Lung (tissue), 12 donors: ENCODE data around the gene MELK. TPM values are rescaled to one million over a fixed set of nuclear protein-coding genes. Genes with fewer than 3 reads are reported as not detected.

Experiments
- ATAC-seq: fragments of 200-7000 bp; cut with Tn5 transposase; one replicate; pipeline ENCODE4 v1.9.1; 2020; ENCODE audit warnings: moderate number of reproducible peaks; ENCODE audit not compliant: insufficient read depth, low FRiP score
- DNase-seq, 3 donors: peaks; one replicate each; pipeline ENCODE4 v3.0.0-alpha.2; 2013 to 2017
- H3K27ac ChIP-seq, 2 donors: one replicate each; pipeline ENCODE4 v1.5.1; 2013; ENCODE audit warnings: mild to moderate bottlenecking in 2 of 2, moderate library complexity in 2 of 2, control low read depth in 1 of 2, inconsistent platforms in 1 of 2, low read depth in 1 of 2, low read length in 1 of 2
- H3K27me3 ChIP-seq, 3 donors: one replicate each; pipeline ENCODE4 v1.5.1; 2013; ENCODE audit warnings: low read length in 2 of 3; ENCODE audit not compliant: control insufficient read depth in 3 of 3, insufficient read depth in 3 of 3
- H3K36me3 ChIP-seq, 4 donors: one replicate each; pipeline ENCODE4 v1.5.1; 2013; ENCODE audit warnings: low read length in 4 of 4, mild to moderate bottlenecking in 1 of 4, moderate library complexity in 1 of 4; ENCODE audit not compliant: control insufficient read depth in 4 of 4, insufficient read depth in 4 of 4
- H3K4me1 ChIP-seq, 5 donors: one replicate each; pipeline ENCODE4 v1.5.1; 2013; ENCODE audit warnings: low read length in 5 of 5, mild to moderate bottlenecking in 2 of 5, moderate library complexity in 1 of 5; ENCODE audit not compliant: control insufficient read depth in 5 of 5, insufficient read depth in 5 of 5
- H3K4me3 ChIP-seq: one replicate; pipeline ENCODE4 v1.5.1; 2013; ENCODE audit warnings: mild to moderate bottlenecking, control low read depth, moderate library complexity
- H3K9ac ChIP-seq, 2 donors: one replicate each; pipeline ENCODE4 v1.5.1; 2013; ENCODE audit warnings: low read length in 2 of 2, control low read depth in 1 of 2; ENCODE audit not compliant: insufficient read depth in 1 of 2
- H3K9me3 ChIP-seq, 4 donors: one replicate each; pipeline ENCODE4 v1.5.1; 2013; ENCODE audit warnings: low read length in 3 of 4, mild to moderate bottlenecking in 1 of 4, moderate library complexity in 1 of 4; ENCODE audit not compliant: control insufficient read depth in 4 of 4, insufficient read depth in 3 of 4
- WGBS, 2 donors: extraction: QIAGEN DNeasy Blood & Tissue Kit; methylation state at CpG; one replicate each; pipeline ENCODE4 v1.1.7; 2013; 5-methylcytosine and 5-hydroxymethylcytosine counted together
- polyA plus RNA-seq, 2 donors: library from polyadenylated mRNA; stranded (reverse); fragments of 200-250 nt; gene quantifications; one replicate each; pipeline ENCODE4 v1.2.1, GENCODE V29; 2013
- total RNA-seq, 2 donors: library from RNA; depleted of rRNA in 1 of 2; stranded (reverse); fragments of >200 nt in 1 of 2; gene quantifications; one replicate each; pipeline ENCODE4 v1.2.1, GENCODE V29; 2014 to 2021
- TF ChIP-seq, protein P1 (sequence below): IDR thresholded peaks from 2 replicates; pipeline ENCODE4 v1.5.1; 2012; ENCODE audit warnings: mild to moderate bottlenecking; ENCODE audit errors: control extremely low read depth, extremely low read depth
- donor health status: control.
- donor health status: control.
- donor health status: Bipolar disorder and iron deficiency.
- donor health status: healthy.
- donor health status: DM: yes; HTN: yes; CAD: no.

The MELK gene
- total and polyA plus RNA-seq, 4 donors: 0.88 to 3.5 (median 1.5) TPM

DNA sequence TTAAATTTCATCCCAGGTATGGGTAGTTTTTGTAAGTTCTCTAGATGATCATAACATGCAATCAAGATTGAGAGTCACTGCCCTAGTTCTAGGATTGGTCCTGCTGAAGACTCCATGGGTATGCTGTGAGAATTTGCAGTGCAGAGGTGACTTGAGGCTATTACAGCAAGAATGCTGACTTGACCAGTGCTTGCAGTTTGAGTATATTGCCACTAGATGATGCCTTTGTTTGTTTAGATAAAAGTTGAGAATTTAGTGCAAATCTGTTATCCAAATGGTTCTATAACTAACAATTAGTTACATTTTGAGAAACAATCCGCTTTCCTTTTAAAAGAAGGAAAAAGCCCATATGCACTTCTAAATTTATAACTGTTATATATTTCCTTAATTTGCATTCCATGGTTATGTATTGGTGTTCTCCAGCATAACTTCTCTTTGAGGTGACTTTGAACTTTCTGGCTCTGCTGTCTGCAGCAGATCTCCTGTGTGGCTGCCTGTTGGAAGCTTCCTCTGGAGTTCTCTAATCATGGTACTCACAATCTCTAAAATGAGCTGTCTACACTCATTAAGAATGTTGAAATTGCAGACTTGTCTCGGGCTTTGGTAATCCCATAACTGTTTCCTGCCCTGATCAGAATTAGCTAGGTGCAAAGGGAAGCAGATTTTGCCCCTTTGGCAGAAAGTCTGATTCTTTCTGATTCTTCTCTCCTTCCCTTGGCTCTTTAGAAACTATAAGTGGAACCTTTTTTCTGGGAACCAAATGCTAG lies 24.9 kb downstream of the MELK start:
- DNase-seq: peak in 1 of 3 donors; percentile 6
- Histone ChIP-seq H3K4me3 (no peak overlapping the region), H3K27me3 (no peaks in the 10 kb centered on the region), H3K4me1 (no peaks in the 10 kb centered on the region), H3K36me3 (peaks cover 0 to 11% (median 4%) of the 10 kb centered on the region in 4 donors), H3K9me3 (no peaks in the 10 kb centered on the region), H3K27ac (no peak overlapping the region), H3K9ac (no peak overlapping the region)
- TF ChIP-seq, protein P1, sequence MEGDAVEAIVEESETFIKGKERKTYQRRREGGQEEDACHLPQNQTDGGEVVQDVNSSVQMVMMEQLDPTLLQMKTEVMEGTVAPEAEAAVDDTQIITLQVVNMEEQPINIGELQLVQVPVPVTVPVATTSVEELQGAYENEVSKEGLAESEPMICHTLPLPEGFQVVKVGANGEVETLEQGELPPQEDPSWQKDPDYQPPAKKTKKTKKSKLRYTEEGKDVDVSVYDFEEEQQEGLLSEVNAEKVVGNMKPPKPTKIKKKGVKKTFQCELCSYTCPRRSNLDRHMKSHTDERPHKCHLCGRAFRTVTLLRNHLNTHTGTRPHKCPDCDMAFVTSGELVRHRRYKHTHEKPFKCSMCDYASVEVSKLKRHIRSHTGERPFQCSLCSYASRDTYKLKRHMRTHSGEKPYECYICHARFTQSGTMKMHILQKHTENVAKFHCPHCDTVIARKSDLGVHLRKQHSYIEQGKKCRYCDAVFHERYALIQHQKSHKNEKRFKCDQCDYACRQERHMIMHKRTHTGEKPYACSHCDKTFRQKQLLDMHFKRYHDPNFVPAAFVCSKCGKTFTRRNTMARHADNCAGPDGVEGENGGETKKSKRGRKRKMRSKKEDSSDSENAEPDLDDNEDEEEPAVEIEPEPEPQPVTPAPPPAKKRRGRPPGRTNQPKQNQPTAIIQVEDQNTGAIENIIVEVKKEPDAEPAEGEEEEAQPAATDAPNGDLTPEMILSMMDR: no peak
- no peak for ATAC-seq
- 69 to 72% methylated on average over 2 of the region's 2 CpGs for WGBS, 2 donors

- Histone ChIP-seq H3K4me3 (no peak overlapping the region), H3K27me3 (no peaks in the 10 kb centered on the region), H3K9ac (no peak overlapping the region), H3K9me3 (no peaks in the 10 kb centered on the region), H3K4me1 (no peaks in the 10 kb centered on the region), H3K27ac (no peak overlapping the region), H3K36me3 (peaks cover 0 to 11% (median 4%) of the 10 kb centered on the region in 4 donors)
- ATAC-seq: no peak
- 90 to 94% methylated on average over 1 of the region's 1 CpG for WGBS, 2 donors
- no peak for DNase-seq
- TF ChIP-seq, protein P1: no peak
Measured at GRCh38 chr9:36598273-36598672, 25.6 kb downstream of the MELK start.

DNA sequence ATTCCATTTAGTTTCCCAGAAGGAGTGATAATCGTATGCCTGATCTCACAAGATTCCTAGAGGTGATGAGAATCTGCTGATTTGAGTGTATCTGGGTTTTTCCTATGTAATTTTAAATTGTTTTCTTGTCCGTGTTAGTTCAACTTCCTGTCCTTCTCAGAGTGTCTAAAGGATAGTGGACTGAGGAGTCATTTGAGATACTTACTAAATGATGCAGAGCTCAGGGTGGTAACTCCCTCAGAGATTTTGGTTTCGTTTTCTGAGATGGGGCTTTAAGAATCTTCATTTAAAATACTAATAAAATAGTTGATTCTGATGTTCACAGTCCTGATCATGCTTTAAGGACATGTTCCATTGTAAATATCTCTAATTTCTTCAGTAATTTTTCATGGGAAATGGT lies 30.3 kb downstream of the MELK start:
- WGBS, 2 donors: 73 to 89% methylated on average over 3 of the region's 3 CpGs

More for the DNA sequence above, 30.3 kb downstream of the MELK start:
- peaks cover 0 to 8% (median 0%) of the 10 kb centered on the region in 4 donors for H3K36me3 ChIP-seq
- H3K9me3 ChIP-seq: no peaks in the 10 kb centered on the region
- H3K9ac ChIP-seq: no peak overlapping the region
- TF ChIP-seq, protein P1: no peak
- no peak overlapping the region for H3K4me3 ChIP-seq
- ATAC-seq: no peak
- H3K4me1 ChIP-seq: no peaks in the 10 kb centered on the region
- DNase-seq: no peak
- no peak overlapping the region for H3K27ac ChIP-seq
- no peaks in the 10 kb centered on the region for H3K27me3 ChIP-seq
